ENCODE measurements around the gene ZNF483. TPM values are rescaled to one million over a fixed set of nuclear protein-coding genes. Genes with fewer than 3 reads are reported as not detected.

The ZNF483 gene
- total RNA-seq, 6 experiments from 2014 or later = 0.06 to 1.2 (median 0.37) TPM

- peak overlapping the region; percentile 33 to 96 (median 83) for H3K27ac ChIP-seq
- DNase-seq (no peak), ATAC-seq (no peak)
- WGBS (ENCODE audit: insufficient coverage, low coverage, low lambda C conversion rate, missing lambda C conversion rate) = 38% methylated on average over 15 of the region's 16 CpGs
- TF ChIP-seq POLR2A (IDR thresholded peaks at IDR 0.05) = no peak
- no peak for TF ChIP-seq CTCF (IDR thresholded peaks at IDR 0.05)
- intact Hi-C loops (cut with DNase I) = no loop called here
- no peaks in the 10 kb centered on the region for H3K36me3 ChIP-seq
- peaks cover 0 to 63% (median 19%) of the 10 kb centered on the region in 4 donors for H3K4me1 ChIP-seq
- no peaks in the 10 kb centered on the region for H3K27me3 ChIP-seq
- H3K9me3 ChIP-seq = no peaks in the 10 kb centered on the region
- peak overlapping the region in 1 of 3 donors; percentile 17 for H3K4me3 ChIP-seq
Observed at GRCh38 chr9:111604054-111604615, 79.2 kb downstream of the ZNF483 start.

- peak overlapping the region; percentile 60 to 96 (median 83) for H3K27ac ChIP-seq
- H3K4me1 ChIP-seq = peaks cover 0 to 63% (median 22%) of the 10 kb centered on the region in 4 donors
- intact Hi-C loops (cut with DNase I) = no loop called here
- H3K9me3 ChIP-seq = no peaks in the 10 kb centered on the region
- TF ChIP-seq CTCF (IDR thresholded peaks at IDR 0.05) (no peak), POLR2A (IDR thresholded peaks at IDR 0.05) (no peak)
- no peaks in the 10 kb centered on the region for H3K36me3 ChIP-seq
- WGBS (ENCODE audit: insufficient coverage, low coverage, low lambda C conversion rate, missing lambda C conversion rate) = 26% methylated on average over 9 of the region's 9 CpGs
- peak; percentile 69 to 83 (median 76) for ATAC-seq
- peak overlapping the region in 2 of 3 donors; percentile 17 to 28 for H3K4me3 ChIP-seq
- DNase-seq = peak; percentile 60 to 87 (median 84)
- no peaks in the 10 kb centered on the region for H3K27me3 ChIP-seq
Observed at GRCh38 chr9:111605041-111605559, 80.1 kb downstream of the ZNF483 start.

- H3K4me3 ChIP-seq = no peak overlapping the region
- DNase-seq (peak in 1 of 3 donors; percentile 75), ATAC-seq (peak; percentile 51 to 63 (median 59))
- intact Hi-C loops (cut with DNase I) = no loop called here
- H3K9me3 ChIP-seq = no peaks in the 10 kb centered on the region
- no peaks in the 10 kb centered on the region for H3K27me3 ChIP-seq
- H3K27ac ChIP-seq = peak overlapping the region; percentile 31 to 80 (median 59)
- H3K4me1 ChIP-seq = peaks cover 0 to 44% (median 20%) of the 10 kb centered on the region in 4 donors
- WGBS (ENCODE audit: insufficient coverage, low coverage, low lambda C conversion rate, missing lambda C conversion rate) = 10% methylated on average over 5 of the region's 5 CpGs
- TF ChIP-seq POLR2A (IDR thresholded peaks at IDR 0.05) (no peak), CTCF (IDR thresholded peaks at IDR 0.05) (no peak)
- no peaks in the 10 kb centered on the region for H3K36me3 ChIP-seq
Observed at GRCh38 chr9:111610149-111610548, 85.2 kb downstream of the ZNF483 start.

GRCh38 chr9:111610845-111611244 is 85.9 kb downstream of the ZNF483 start:
- Histone ChIP-seq H3K9me3 (no peaks in the 10 kb centered on the region), H3K36me3 (no peaks in the 10 kb centered on the region), H3K4me1 (peaks cover 0 to 40% (median 17%) of the 10 kb centered on the region in 4 donors), H3K27me3 (no peaks in the 10 kb centered on the region), H3K27ac (peak overlapping the region in 1 of 3 donors; percentile 80), H3K4me3 (no peak overlapping the region)
- intact Hi-C loops (cut with DNase I) = no loop called here
- WGBS (ENCODE audit: insufficient coverage, low coverage, low lambda C conversion rate, missing lambda C conversion rate) = 70% methylated on average over 7 of the region's 7 CpGs
- no peak for DNase-seq
- no peak for TF ChIP-seq CTCF (IDR thresholded peaks at IDR 0.05)
- TF ChIP-seq POLR2A (IDR thresholded peaks at IDR 0.05) = no peak
- no peak for ATAC-seq
